K562 (cell line): ENCODE data around the gene KIF25. TPM values are rescaled to one million over a fixed set of nuclear protein-coding genes. Genes with fewer than 3 reads are reported as not detected.
A peak's percentile ranks its signal among the peaks of the same experiment; 100 is the strongest.

Source experiments
- ATAC-seq: fragments of 200-7000 bp; cut with Tn5 transposase; 3 replicates; pipeline ENCODE4 v1.9.1; 2020; ENCODE audit warnings: moderate library complexity
- BruUV-seq: library from RNA; stranded (reverse); fragments of 400-500 nt; replicated peaks from 2 replicates; lab custom pipeline; 2021; lab: Mats Ljungman, UMichigan
- CTCF ChIA-PET: fragments of 300-600 bp; formaldehyde crosslinking; extraction: SDS; loops from one replicate; lab custom pipeline; 2021; ENCODE audit warnings: low intra/inter-chr PET ratio; lab: Yijun Ruan, JAX
- POLR2A ChIA-PET: fragments of 300-600, 350-650 bp; sonication (Branson Sonifier 250); formaldehyde crosslinking; extraction: SDS; loops from one replicate; lab custom pipeline; 2021; ENCODE audit warnings: antibody characterized with exemption, inconsistent platforms; lab: Yijun Ruan, JAX
- DNase-seq, 4 experiments: peaks; one replicate each; pipeline versions ENCODE4 v3.0.0 to v3.0.0-alpha.2; 2011 to 2018; ENCODE audit warnings: low spot score in 3 of 4, mixed read lengths in 3 of 4; ENCODE audit errors: extremely low read depth in 1 of 4
- FAIRE-seq: peaks from 2 replicates; lab custom pipeline; 2011; peaks lifted over from hg19 to GRCh38; lab: Jason Lieb, UNC
- H2AFZ ChIP-seq: 2 replicates; pipeline ENCODE4 v1.6.0; 2011; ENCODE audit warnings: low read depth, low read length, control low read depth, inconsistent platforms
- H3K27ac ChIP-seq: fragments of 200-600 bp; 3 replicates; pipeline ENCODE4 v1.8.0; 2011; ENCODE audit warnings: low read depth, mild to moderate bottlenecking, control low read depth, inconsistent platforms, low read length, moderate library complexity, mixed read lengths; ENCODE audit errors: extremely low read depth
- H3K27me3 ChIP-seq, 2 experiments: fragments of 300-600 bp in 1 of 2; 2 replicates in 1 of 2; 3 replicates in 1 of 2; pipeline versions ENCODE4 v1.6.0 to v1.8.0; 2011; ENCODE audit warnings: inconsistent platforms in 2 of 2, low read length in 2 of 2, mild to moderate bottlenecking in 1 of 2, mixed read lengths in 1 of 2, moderate library complexity in 1 of 2; ENCODE audit not compliant: control insufficient read depth in 2 of 2, insufficient read depth in 2 of 2
- H3K36me3 ChIP-seq: fragments of 300-600 bp; 3 replicates; pipeline ENCODE4 v1.8.0; 2011; ENCODE audit warnings: mild to moderate bottlenecking, low read length, inconsistent platforms; ENCODE audit not compliant: control insufficient read depth, insufficient read depth
- H3K4me1 ChIP-seq, 2 experiments: fragments of 200-600 bp in 1 of 2; replicated peaks in 1 of 2; 2 replicates in 1 of 2; 3 replicates in 1 of 2; pipeline versions ENCODE4 v1.5.1 to v1.8.0; 2011; ENCODE audit warnings: inconsistent platforms in 2 of 2, low read length in 2 of 2, mild to moderate bottlenecking in 1 of 2, mixed read lengths in 1 of 2, moderate library complexity in 1 of 2; ENCODE audit not compliant: control insufficient read depth in 2 of 2, insufficient read depth in 2 of 2
- H3K4me2 ChIP-seq: 2 replicates; pipeline ENCODE4 v1.6.1; 2011; ENCODE audit warnings: low read length, control low read depth, inconsistent platforms, mixed read lengths; ENCODE audit not compliant: insufficient read depth
- H3K4me3 ChIP-seq: fragments of 200-600 bp; sonication (generic), shearing (Covaris generic); 2 replicates; pipeline ENCODE4 v1.5.1; 2016; ENCODE audit warnings: control low read depth, inconsistent platforms
- H3K79me2 ChIP-seq: fragments of 200-600 bp; 3 replicates; pipeline ENCODE4 v1.8.0; 2011; ENCODE audit warnings: low read length, inconsistent platforms; ENCODE audit not compliant: control insufficient read depth, insufficient read depth
- H3K9ac ChIP-seq, 2 experiments: 2 replicates each; pipeline versions ENCODE4 v1.6.0 to v1.6.1; 2011; ENCODE audit warnings: low read depth in 2 of 2, low read length in 2 of 2, control low read depth in 1 of 2, inconsistent platforms in 1 of 2, mild to moderate bottlenecking in 1 of 2, mixed read lengths in 1 of 2; ENCODE audit not compliant: insufficient read depth in 1 of 2
- H3K9me1 ChIP-seq: one replicate; pipeline ENCODE4 v1.6.0; 2011; ENCODE audit warnings: inconsistent platforms, mild to moderate bottlenecking, low read length, moderate library complexity; ENCODE audit not compliant: control insufficient read depth, insufficient read depth
- H3K9me3 ChIP-seq: replicated peaks from 2 replicates; pipeline ENCODE4 v1.5.1; 2011; ENCODE audit warnings: low read depth, low read length, inconsistent platforms; ENCODE audit not compliant: control insufficient read depth, insufficient read depth
- H4K20me1 ChIP-seq: replicated peaks from 2 replicates; pipeline ENCODE4 v1.6.1; 2011; ENCODE audit warnings: low read length, inconsistent platforms, mixed read lengths; ENCODE audit not compliant: control insufficient read depth, insufficient read depth
- C11orf30 ChIP-seq: fragments of 450-650 bp; IDR thresholded peaks from 2 replicates; pipeline ENCODE4 v1.6.1; 2016; ENCODE audit warnings: low read depth, mild to moderate bottlenecking
- MAFK ChIP-seq: IDR thresholded peaks from 2 replicates; pipeline ENCODE4 v1.6.1; 2011; ENCODE audit warnings: low read length, improper control_type of control experiment
- RBM39 ChIP-seq: fragments of 200-400 bp; formaldehyde crosslinking; optimal IDR thresholded peaks from 2 replicates; pipeline ENCODE3; 2018; ENCODE audit warnings: low read depth, low read length
- RHOXF2B ChIP-seq: fragments of 250-450 bp; sonication (Bioruptor Pico); conservative IDR thresholded peaks from 2 replicates; pipeline ENCODE4 v1.5.1; 2021
- ZNF316 ChIP-seq: fragments of 450-650 bp; IDR thresholded peaks from 2 replicates; pipeline ENCODE4 v1.6.1; 2016
- WGBS: fragments of 100-300 bp; shearing (Covaris generic); methylation state at CpG from one replicate; pipeline ENCODE4 v1.1.6; 2016; ENCODE audit warnings: low coverage, mixed read lengths; ENCODE audit not compliant: insufficient coverage; ENCODE audit errors: missing lambda C conversion rate; 5-methylcytosine and 5-hydroxymethylcytosine counted together
- in situ Hi-C: fragments of 300-500 bp; cut with MboI; formaldehyde crosslinking; loops from 4 replicates; pipeline ENCODE4 v1.15.0; 2018; ENCODE audit warnings: inconsistent platforms, mixed read lengths
- intact Hi-C: fragments of 100-400 bp; cut with micrococcal nuclease; formaldehyde crosslinking; loops from 2 replicates; pipeline ENCODE4 v1.14.2; 2022
- polyA plus RNA-seq, 8 experiments: library from polyadenylated mRNA; depleted of rRNA in 4 of 8; stranded (reverse) in 5 of 8; unstranded in 3 of 8; fragments of >200 nt; fragmentation: Nextera tagmentation in 2 of 8; fragmentation: Illumina TruSeq in 1 of 8; extraction: Ambion mirVana in 2 of 8; extraction: Trizol in 1 of 8; gene quantifications; 2 replicates each; pipeline versions ENCODE4 v1.2.1 to v1.2.3, GENCODE V29; 2011 to 2014; ENCODE audit warnings: inconsistent platforms in 1 of 8, missing spikeins in 1 of 8
- total RNA-seq, 7 experiments: library from RNA; depleted of rRNA in 6 of 7; stranded (reverse); fragments of >200 nt in 6 of 7; fragmentation: Illumina TruSeq in 2 of 7; extraction: Trizol in 2 of 7; gene quantifications; 2 replicates each; pipeline versions ENCODE4 v1.2.1 to v1.2.3, GENCODE V29; 2011 to 2021; ENCODE audit warnings: low replicate concordance in 1 of 7

The KIF25 gene
- total and polyA plus RNA-seq, 9 of the 15 experiments (the other 6 are each of a cell fraction or from before 2014, with no cell fraction given) = 0.04 to 0.49 (median 0.23) TPM; not detected in 5

- POLR2A ChIA-PET = no interaction called here
- Histone ChIP-seq H3K4me2 (no peak overlapping the region), H4K20me1 (peaks cover 30% of the 10 kb centered on the region), H3K4me1 (peaks cover 0 to 24% of the 10 kb centered on the region in 2 experiments; a peak in 1 of 5 replicates), H2AFZ (no peak overlapping the region), H3K36me3 (no peaks in the 10 kb centered on the region), H3K27me3 (peaks cover 46 to 93% of the 10 kb centered on the region in 2 experiments; a peak in 4 of 5 replicates), H3K9me1 (no peaks in the 10 kb centered on the region)
- 11% methylated on average over 24 of the region's 27 CpGs for WGBS
- intact Hi-C loops = no loop called here
- CTCF ChIA-PET = no interaction called here
- TF ChIP-seq RHOXF2B = no peak
- TF ChIP-seq ZNF316 = peak; percentile 74
- TF ChIP-seq RBM39 = no peak
- TF ChIP-seq MAFK = peak; percentile 36; the same call in 1 of the 2 replicates
- TF ChIP-seq C11orf30 = peak; percentile 68
- TF ChIP-seq, all 486 proteins: peak for 3
- no TSS peak for BruUV-seq
- in situ Hi-C loops = no loop called here
- H3K79me2 ChIP-seq = no peaks in the 10 kb centered on the region
- ATAC-seq (peak; percentile 27), DNase-seq (no peak), FAIRE-seq (no peak)
- no peak overlapping the region for H3K4me3 ChIP-seq
- no peak overlapping the region for H3K9ac ChIP-seq
- H3K27ac ChIP-seq = no peak overlapping the region
- H3K9me3 ChIP-seq = no peaks in the 10 kb centered on the region
These were observed 52.9 kb downstream of the KIF25 start for GRCh38 chr6:168050225-168050880.
